Measurements from ENCODE around the gene IGBP1. TPM values are rescaled to one million over a fixed set of nuclear protein-coding genes. Genes with fewer than 3 reads are reported as not detected.
"Not testable (repeated sequence)": the region's sequence is repeated elsewhere in the genome, so short reads cannot be mapped to it uniquely, and the experiment has no call there.

The IGBP1 gene
- 10 to 100 TPM; 26.2 to 28.5 (median 26.6) TPM for total RNA-seq

DNA sequence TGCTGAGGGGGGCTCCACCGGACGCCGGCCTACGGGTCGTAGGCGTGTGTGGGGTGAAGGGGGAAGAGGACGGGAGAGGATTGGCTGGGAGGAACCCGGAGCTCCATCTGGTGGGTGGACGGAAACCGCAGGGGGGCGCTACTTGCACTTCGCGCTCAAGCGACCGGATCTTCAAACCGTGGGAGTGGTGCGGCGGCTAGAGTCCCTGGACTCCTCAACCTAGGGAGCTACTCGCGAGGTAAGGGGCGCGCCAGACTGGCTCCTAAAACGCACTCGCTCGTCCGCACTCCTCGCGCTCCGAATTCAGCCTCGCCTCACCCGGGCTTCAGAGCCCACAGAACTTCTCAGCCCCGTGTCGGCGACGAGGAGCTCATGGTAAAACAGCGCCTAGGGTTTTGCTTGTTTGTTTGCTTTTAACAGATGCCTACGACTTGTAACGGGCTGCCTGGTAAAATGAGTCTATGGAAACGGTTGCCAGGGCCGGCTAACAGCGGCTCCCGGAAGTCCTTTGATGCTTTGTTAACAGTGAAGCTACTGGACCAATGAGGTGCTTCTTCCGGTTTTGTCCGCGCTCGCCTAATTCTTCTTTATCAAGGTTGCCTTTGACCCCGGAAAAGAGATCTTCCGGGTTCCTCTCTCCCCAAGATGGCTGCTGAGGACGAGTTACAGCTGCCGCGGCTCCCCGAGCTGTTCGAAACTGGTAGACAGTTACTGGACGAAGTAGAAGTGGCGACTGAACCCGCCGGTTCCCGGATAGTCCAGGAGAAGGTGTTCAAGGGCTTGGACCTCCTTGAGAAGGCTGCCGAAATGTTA lies at the start of gene IGBP1:
IGBP1 (plus strand) TSS at position 145 of the 813 bp plus-strand sequence; CDS start at position 646, 501 bp downstream.
- DNase-seq (peak; percentile 61), ATAC-seq (peak; percentile 84)
- Mint-ChIP-seq H3K27me3 (ENCODE audit: low read depth) (no peaks in the 10 kb centered on the region), H3K9me3 (no peaks in the 10 kb centered on the region), H3K4me1 (ENCODE audit: low read depth) (peaks cover 30% of the 10 kb centered on the region), H3K36me3 (ENCODE audit: insufficient read depth) (peaks cover 8% of the 10 kb centered on the region), H3K4me3 (peak within 1 kb of the TSS; percentile 98)

GRCh38 chrX:70084592-70085240 lies 48.5 kb upstream of the IGBP1 start:
- ATAC-seq: no peak
- Mint-ChIP-seq H3K4me3 (no peak overlapping the region), H3K36me3 (ENCODE audit: insufficient read depth) (no peaks in the 10 kb centered on the region), H3K4me1 (ENCODE audit: low read depth) (no peaks in the 10 kb centered on the region), H3K9me3 (no peaks in the 10 kb centered on the region), H3K27me3 (ENCODE audit: low read depth) (no peaks in the 10 kb centered on the region)
- DNase-seq: no peak

DNA sequence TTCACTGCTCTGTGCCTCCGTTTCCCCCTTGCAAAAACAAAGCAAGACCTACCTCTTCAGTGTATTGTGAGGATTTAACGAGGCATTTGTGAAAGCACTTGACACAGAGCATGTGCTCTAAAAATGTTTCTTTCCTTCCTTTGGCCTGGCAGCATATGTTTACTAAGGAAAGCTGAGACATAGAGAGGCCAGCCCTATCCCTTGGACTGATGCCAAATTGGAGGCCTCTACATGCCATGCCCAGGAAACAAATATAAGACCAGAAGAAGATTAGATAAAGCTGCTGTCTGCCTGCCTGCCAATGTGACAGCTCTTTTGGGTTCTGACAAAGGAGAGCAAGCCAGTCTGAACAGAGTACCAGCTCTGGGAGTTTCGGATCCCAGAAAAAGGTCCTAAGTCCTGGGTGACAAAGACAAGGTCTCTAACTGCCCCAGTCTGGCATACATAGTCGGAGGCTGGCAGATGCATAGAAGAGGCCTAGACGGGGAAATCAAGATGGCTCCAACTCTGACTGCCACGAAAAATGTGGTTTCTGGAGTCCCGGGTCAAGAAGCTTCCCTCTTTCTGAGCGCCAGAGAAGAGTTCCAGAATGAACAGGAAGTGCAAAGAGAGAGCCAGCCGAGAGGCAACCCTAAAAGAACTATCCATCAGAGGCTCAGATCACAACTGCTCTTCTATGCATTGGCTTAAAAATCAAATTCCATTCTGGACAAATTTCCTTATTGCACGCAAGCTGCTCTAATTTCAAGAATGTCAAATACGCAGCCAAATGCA lies 45.2 kb upstream of the IGBP1 start:
- H3K4me1 Mint-ChIP-seq (ENCODE audit: low read depth): no peaks in the 10 kb centered on the region
- H3K4me3 Mint-ChIP-seq: no peak overlapping the region
- H3K36me3 Mint-ChIP-seq (ENCODE audit: insufficient read depth): no peaks in the 10 kb centered on the region

GRCh38 chrX:70088751-70089150 lies 44.5 kb upstream of the IGBP1 start:
- H3K36me3 Mint-ChIP-seq (ENCODE audit: insufficient read depth): no peaks in the 10 kb centered on the region
- no peak overlapping the region for H3K4me3 Mint-ChIP-seq
- no peaks in the 10 kb centered on the region for H3K9me3 Mint-ChIP-seq
- DNase-seq (no peak), ATAC-seq (no peak)
- H3K27me3 Mint-ChIP-seq (ENCODE audit: low read depth): no peaks in the 10 kb centered on the region
- H3K4me1 Mint-ChIP-seq (ENCODE audit: low read depth): no peaks in the 10 kb centered on the region

More for the DNA sequence above, 45.2 kb upstream of the IGBP1 start:
- DNase-seq (no peak), ATAC-seq (no peak)
- Mint-ChIP-seq H3K9me3 (no peaks in the 10 kb centered on the region), H3K27me3 (ENCODE audit: low read depth) (no peaks in the 10 kb centered on the region)

DNA sequence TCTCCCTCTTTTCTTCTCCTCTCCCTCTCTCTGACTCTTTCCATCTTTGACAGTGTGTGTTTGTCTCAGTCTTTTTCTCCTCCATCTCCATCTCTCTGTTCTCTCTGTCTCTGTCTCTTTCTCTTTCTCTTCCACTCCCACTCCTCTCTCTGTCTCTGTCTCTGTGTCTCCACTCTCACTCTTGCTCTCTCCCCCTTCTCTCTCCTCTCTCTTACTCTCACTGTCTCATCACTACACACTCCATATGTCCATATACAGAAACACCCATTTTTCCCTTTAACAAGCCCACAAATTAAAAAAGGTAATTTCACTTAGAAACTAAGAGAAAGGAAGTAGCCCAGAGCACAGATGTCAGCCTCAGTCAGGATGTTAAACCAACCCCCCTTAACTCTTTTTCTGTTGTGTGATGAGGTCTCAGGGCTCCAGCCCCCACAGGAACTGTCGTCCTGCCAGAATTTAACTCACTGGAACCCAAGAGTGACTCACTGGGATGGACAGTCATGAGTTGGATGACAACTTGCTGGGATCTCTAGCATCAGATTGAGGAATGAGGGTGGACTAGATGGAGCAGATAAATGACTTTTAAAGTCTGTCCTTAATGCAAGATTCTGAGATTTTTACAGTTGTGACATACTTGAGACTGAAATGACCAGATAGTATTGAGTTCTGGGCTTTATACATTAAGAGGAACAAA lies 43.5 kb upstream of the IGBP1 start:
- Mint-ChIP-seq H3K4me3 (no peak overlapping the region), H3K27me3 (ENCODE audit: low read depth) (no peaks in the 10 kb centered on the region), H3K4me1 (ENCODE audit: low read depth) (no peaks in the 10 kb centered on the region), H3K9me3 (no peaks in the 10 kb centered on the region), H3K36me3 (ENCODE audit: insufficient read depth) (no peaks in the 10 kb centered on the region)
- ATAC-seq (no peak), DNase-seq (no peak)

GRCh38 chrX:70092247-70092646 lies 41.0 kb upstream of the IGBP1 start:
- H3K36me3 Mint-ChIP-seq (ENCODE audit: insufficient read depth): no peaks in the 10 kb centered on the region
- H3K4me3 Mint-ChIP-seq: no peak overlapping the region
- DNase-seq (no peak), ATAC-seq (no peak)
- no peaks in the 10 kb centered on the region for H3K9me3 Mint-ChIP-seq
- H3K27me3 Mint-ChIP-seq (ENCODE audit: low read depth): no peaks in the 10 kb centered on the region
- no peaks in the 10 kb centered on the region for H3K4me1 Mint-ChIP-seq (ENCODE audit: low read depth)

- no peak overlapping the region for H3K4me3 Mint-ChIP-seq
- no peaks in the 10 kb centered on the region for H3K36me3 Mint-ChIP-seq (ENCODE audit: insufficient read depth)
- H3K27me3 Mint-ChIP-seq (ENCODE audit: low read depth): peaks cover 7% of the 10 kb centered on the region
- DNase-seq (no peak), ATAC-seq (no peak)
- no peaks in the 10 kb centered on the region for H3K4me1 Mint-ChIP-seq (ENCODE audit: low read depth)
- no peaks in the 10 kb centered on the region for H3K9me3 Mint-ChIP-seq
These were observed 37.2 kb upstream of the IGBP1 start for GRCh38 chrX:70096052-70096451.

GRCh38 chrX:70105229-70105628 lies 28.0 kb upstream of the IGBP1 start:
- Mint-ChIP-seq H3K4me1 (ENCODE audit: low read depth) (no peaks in the 10 kb centered on the region), H3K36me3 (ENCODE audit: insufficient read depth) (no peaks in the 10 kb centered on the region), H3K27me3 (ENCODE audit: low read depth) (peaks cover 3% of the 10 kb centered on the region), H3K4me3 (no peak overlapping the region), H3K9me3 (no peaks in the 10 kb centered on the region)
- no peak for ATAC-seq
- no peak for DNase-seq

- not testable (repeated sequence) for H3K4me1 Mint-ChIP-seq (ENCODE audit: low read depth); H3K4me3 Mint-ChIP-seq; ATAC-seq; DNase-seq; H3K27me3 Mint-ChIP-seq (ENCODE audit: low read depth); H3K36me3 Mint-ChIP-seq (ENCODE audit: insufficient read depth)
- peaks cover 12% of the 10 kb centered on the region for H3K9me3 Mint-ChIP-seq
These were observed 21.7 kb upstream of the IGBP1 start for GRCh38 chrX:70111436-70112026.

DNA sequence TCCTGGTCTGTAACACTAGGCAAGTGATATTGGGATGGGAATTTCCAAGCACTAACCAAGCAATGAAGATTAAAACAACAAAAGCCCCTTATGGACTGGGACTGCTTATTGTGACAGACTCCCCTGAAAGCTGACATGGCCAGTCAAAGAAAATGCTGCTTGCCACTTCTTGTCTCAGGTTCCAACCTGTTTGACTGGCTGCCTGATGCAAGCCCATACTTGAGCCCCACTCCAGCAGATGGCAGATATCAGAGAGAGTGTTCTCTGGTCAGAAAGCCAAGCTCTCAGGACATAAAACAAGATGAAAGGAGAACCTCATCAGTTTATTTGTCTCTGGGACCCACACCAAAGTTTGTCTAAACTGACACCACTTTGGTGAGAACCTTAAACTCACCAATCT lies 15.5 kb upstream of the IGBP1 start:
- ATAC-seq: no peak
- H3K4me1 Mint-ChIP-seq (ENCODE audit: low read depth): no peaks in the 10 kb centered on the region
- no peak overlapping the region for H3K4me3 Mint-ChIP-seq
- no peaks in the 10 kb centered on the region for H3K27me3 Mint-ChIP-seq (ENCODE audit: low read depth)
- no peak for DNase-seq
- H3K36me3 Mint-ChIP-seq (ENCODE audit: insufficient read depth): no peaks in the 10 kb centered on the region
- peaks cover 5% of the 10 kb centered on the region for H3K9me3 Mint-ChIP-seq

DNA sequence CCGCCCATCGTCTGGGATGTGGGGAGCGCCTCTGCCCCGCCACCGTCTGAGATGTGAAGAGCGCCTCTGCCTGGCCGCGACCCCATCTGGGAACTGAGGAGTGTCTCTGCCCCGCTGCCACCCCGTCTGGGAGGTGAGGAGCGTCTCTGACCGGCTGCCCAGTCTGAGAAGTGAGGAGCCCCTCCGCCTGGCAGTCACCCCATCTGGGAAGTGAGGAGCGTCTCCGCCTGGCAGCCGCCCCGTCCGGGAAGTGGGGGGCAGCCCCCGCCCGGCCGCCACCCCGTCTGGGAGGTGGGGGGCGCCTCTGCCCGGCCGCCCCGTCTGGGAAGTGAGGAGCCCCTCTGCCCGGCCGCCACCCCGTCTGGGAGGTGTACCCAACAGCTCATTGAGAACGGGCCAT lies 10.2 kb upstream of the IGBP1 start:
- not testable (repeated sequence) for DNase-seq

GRCh38 chrX:70124678-70125077 lies 8.6 kb upstream of the IGBP1 start:
- no peaks in the 10 kb centered on the region for H3K9me3 Mint-ChIP-seq
- ATAC-seq (no peak), DNase-seq (no peak)
- peaks cover 2% of the 10 kb centered on the region for H3K4me1 Mint-ChIP-seq (ENCODE audit: low read depth)
- no peaks in the 10 kb centered on the region for H3K27me3 Mint-ChIP-seq (ENCODE audit: low read depth)
- no peak overlapping the region for H3K4me3 Mint-ChIP-seq
- no peaks in the 10 kb centered on the region for H3K36me3 Mint-ChIP-seq (ENCODE audit: insufficient read depth)

More for the DNA sequence above, 10.2 kb upstream of the IGBP1 start:
- H3K27me3 Mint-ChIP-seq (ENCODE audit: low read depth); H3K4me3 Mint-ChIP-seq; H3K4me1 Mint-ChIP-seq (ENCODE audit: low read depth); H3K36me3 Mint-ChIP-seq (ENCODE audit: insufficient read depth); H3K9me3 Mint-ChIP-seq; ATAC-seq: not testable (repeated sequence)

DNA sequence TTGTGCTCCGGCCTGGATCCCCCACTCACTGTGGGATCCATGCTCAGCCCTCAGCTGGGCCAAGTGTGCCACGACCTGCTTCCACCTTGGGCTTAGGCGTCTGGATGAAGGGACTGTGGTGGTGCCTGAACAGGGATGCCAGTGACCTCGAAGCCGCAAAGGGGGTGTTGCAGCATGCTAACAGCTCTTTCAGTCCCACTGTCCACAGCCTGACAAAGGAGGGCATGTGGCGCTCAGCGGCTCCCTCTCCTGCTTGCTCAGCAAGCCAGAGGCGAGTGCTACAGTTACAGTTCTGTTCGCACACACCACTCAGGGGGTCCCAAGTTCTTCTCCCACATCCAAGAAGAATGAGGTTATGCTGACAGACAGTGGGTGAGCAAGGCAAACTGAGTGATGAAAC lies 5.2 kb upstream of the IGBP1 start:
- DNase-seq: no peak
- Mint-ChIP-seq H3K27me3 (ENCODE audit: low read depth) (no peaks in the 10 kb centered on the region), H3K9me3 (no peaks in the 10 kb centered on the region), H3K4me3 (no peak overlapping the region), H3K36me3 (ENCODE audit: insufficient read depth) (no peaks in the 10 kb centered on the region), H3K4me1 (ENCODE audit: low read depth) (peaks cover 9% of the 10 kb centered on the region)
- no peak for ATAC-seq

- peaks cover 13% of the 10 kb centered on the region for H3K4me1 Mint-ChIP-seq (ENCODE audit: low read depth)
- DNase-seq: no peak
These were observed 3.4 kb upstream of the IGBP1 start for GRCh38 chrX:70129816-70130215.

More at GRCh38 chrX:70129816-70130215, 3.4 kb upstream of the IGBP1 start:
- H3K27me3 Mint-ChIP-seq (ENCODE audit: low read depth): no peaks in the 10 kb centered on the region
- H3K36me3 Mint-ChIP-seq (ENCODE audit: insufficient read depth): no peaks in the 10 kb centered on the region
- no peak overlapping the region for H3K4me3 Mint-ChIP-seq
- ATAC-seq: no peak
- H3K9me3 Mint-ChIP-seq: no peaks in the 10 kb centered on the region
